ENCODE measurements around the gene PRR16.

DNA sequence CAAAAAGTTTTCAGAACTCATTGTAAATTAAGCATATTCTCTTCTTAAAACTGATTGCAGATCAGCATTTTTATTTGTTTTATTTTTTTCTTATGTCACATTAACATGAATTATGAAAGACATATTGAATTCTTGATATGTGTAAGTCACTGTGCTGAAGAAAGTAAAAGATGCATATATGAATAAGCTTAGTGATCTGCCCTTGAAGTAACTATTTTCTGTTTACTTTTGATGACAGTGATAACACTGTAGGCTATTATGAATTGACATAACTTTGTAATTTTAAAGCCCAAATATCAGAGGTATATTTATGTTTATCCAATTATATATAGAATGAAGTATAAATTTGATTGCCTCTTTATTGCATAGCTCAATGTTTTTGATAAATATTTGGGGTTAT lies 8.8 kb downstream of the PRR16 start:
- TF ChIP-seq, protein P1, sequence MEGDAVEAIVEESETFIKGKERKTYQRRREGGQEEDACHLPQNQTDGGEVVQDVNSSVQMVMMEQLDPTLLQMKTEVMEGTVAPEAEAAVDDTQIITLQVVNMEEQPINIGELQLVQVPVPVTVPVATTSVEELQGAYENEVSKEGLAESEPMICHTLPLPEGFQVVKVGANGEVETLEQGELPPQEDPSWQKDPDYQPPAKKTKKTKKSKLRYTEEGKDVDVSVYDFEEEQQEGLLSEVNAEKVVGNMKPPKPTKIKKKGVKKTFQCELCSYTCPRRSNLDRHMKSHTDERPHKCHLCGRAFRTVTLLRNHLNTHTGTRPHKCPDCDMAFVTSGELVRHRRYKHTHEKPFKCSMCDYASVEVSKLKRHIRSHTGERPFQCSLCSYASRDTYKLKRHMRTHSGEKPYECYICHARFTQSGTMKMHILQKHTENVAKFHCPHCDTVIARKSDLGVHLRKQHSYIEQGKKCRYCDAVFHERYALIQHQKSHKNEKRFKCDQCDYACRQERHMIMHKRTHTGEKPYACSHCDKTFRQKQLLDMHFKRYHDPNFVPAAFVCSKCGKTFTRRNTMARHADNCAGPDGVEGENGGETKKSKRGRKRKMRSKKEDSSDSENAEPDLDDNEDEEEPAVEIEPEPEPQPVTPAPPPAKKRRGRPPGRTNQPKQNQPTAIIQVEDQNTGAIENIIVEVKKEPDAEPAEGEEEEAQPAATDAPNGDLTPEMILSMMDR (IDR thresholded peaks at IDR 0.05; ENCODE audit: poor library complexity), result no peak
- TF ChIP-seq EZH2phosphoT487 (IDR thresholded peaks at IDR 0.05; ENCODE audit: low read depth, severe bottlenecking, unreplicated experiment), result no peak
- TF ChIP-seq EZH2 (IDR thresholded peaks at IDR 0.05; ENCODE audit: borderline replicate concordance), result no peak
